ENCODE data around the gene MET.

The MET gene

DNA sequence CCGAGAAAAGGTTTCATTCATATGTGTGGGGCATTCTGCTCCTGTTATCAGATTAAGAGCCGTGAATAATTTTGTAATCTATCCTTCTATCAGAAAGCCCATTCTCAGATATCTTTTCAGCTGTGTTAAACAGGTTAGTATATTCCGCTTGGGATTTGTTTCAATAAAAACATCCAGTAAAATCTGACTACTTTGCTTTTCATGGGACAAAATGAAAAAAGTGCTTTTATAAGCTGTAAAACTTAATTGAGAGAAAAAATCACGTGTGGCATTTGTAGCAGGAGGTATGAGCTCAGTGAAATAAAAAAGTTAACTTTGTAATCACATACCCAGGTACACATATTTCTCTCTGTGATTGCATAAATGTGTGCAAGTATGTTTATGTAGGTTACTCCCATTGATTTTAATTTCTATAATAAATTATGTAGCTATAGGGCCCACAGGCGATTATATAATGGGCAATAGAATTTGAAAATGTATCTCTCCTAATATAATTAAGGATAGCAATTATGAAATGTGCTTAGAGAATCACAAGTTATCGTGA, 3.9 kb downstream of the MET start:
- Histone ChIP-seq H3K9me3 (ENCODE audit: control insufficient read depth in 5 of 5, low read length in 5 of 5) (no peaks in the 10 kb centered on the region), H3K27ac (ENCODE audit: low read depth, low read length) (no peak overlapping the region), H3K36me3 (ENCODE audit: control insufficient read depth in 5 of 5, insufficient read depth in 5 of 5, low read length in 5 of 5) (no peaks in the 10 kb centered on the region), H3K4me1 (ENCODE audit: control insufficient read depth in 5 of 5, insufficient read depth in 5 of 5, low read length in 5 of 5) (peaks cover 0 to 19% (median 14%) of the 10 kb centered on the region in 5 donors), H3K27me3 (ENCODE audit: control insufficient read depth in 5 of 5, insufficient read depth in 4 of 5, low read length in 5 of 5) (peaks cover 0 to 3% (median 0%) of the 10 kb centered on the region in 5 donors), H3K9ac (ENCODE audit: low read length in 5 of 5) (no peak overlapping the region), H3K4me3 (ENCODE audit: low read depth in 1 of 5, low read length in 5 of 5) (no peak overlapping the region)

DNA sequence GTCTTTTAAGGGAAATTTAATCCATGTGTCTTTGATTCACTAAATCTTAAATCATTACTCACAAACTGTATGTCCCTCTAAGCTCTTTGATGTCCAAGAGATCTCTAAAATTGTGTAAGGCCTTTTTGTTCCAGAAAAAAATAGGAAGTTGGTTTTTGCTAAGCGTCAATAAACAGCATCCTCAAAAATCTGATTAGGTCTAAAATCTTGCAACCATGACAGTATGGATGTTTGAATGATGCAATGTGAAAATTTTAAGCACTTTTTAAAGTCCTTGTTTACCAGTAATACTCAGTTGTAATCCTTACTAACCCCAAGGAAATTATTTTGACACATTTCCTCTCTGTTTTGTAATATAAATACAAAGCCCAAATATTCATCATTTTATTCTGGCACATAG, 6.8 kb downstream of the MET start:
- Histone ChIP-seq H3K27ac (ENCODE audit: low read depth, low read length) (no peak overlapping the region), H3K4me3 (ENCODE audit: low read depth in 1 of 5, low read length in 5 of 5) (no peak overlapping the region)

DNA sequence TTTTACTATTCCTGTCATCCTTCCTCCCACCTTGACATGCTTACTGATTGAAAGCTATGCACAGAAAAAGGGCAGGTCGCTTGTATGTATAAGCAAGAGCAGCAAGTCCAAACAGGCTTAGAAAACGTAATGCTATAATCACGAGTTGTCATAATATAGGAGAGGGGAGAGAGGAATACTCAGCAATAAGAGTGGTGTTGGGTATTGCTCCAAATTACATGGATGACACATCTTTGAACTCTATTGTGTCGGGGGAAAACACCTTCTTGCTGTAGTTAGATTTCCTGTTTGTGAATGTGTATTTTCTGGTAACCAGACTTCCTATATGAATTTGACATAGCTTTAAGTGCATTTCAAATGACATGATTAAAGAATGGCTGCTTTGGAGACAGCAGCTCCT, 7.5 kb downstream of the MET start:
- Histone ChIP-seq H3K4me3 (ENCODE audit: low read depth in 1 of 5, low read length in 5 of 5) (no peak overlapping the region), H3K36me3 (ENCODE audit: control insufficient read depth in 5 of 5, insufficient read depth in 5 of 5, low read length in 5 of 5) (no peaks in the 10 kb centered on the region), H3K4me1 (ENCODE audit: control insufficient read depth in 5 of 5, insufficient read depth in 5 of 5, low read length in 5 of 5) (no peaks in the 10 kb centered on the region), H3K27ac (ENCODE audit: low read depth, low read length) (no peak overlapping the region), H3K27me3 (ENCODE audit: control insufficient read depth in 5 of 5, insufficient read depth in 4 of 5, low read length in 5 of 5) (no peaks in the 10 kb centered on the region), H3K9me3 (ENCODE audit: control insufficient read depth in 5 of 5, low read length in 5 of 5) (no peaks in the 10 kb centered on the region), H3K9ac (ENCODE audit: low read length in 5 of 5) (no peak overlapping the region)

More for the DNA sequence above, 6.8 kb downstream of the MET start:
- H3K4me1 ChIP-seq (ENCODE audit: control insufficient read depth in 5 of 5, insufficient read depth in 5 of 5, low read length in 5 of 5): no peaks in the 10 kb centered on the region
- no peak overlapping the region for H3K9ac ChIP-seq (ENCODE audit: low read length in 5 of 5)
- no peaks in the 10 kb centered on the region for H3K36me3 ChIP-seq (ENCODE audit: control insufficient read depth in 5 of 5, insufficient read depth in 5 of 5, low read length in 5 of 5)
- H3K9me3 ChIP-seq (ENCODE audit: control insufficient read depth in 5 of 5, low read length in 5 of 5): no peaks in the 10 kb centered on the region
- no peaks in the 10 kb centered on the region for H3K27me3 ChIP-seq (ENCODE audit: control insufficient read depth in 5 of 5, insufficient read depth in 4 of 5, low read length in 5 of 5)

DNA sequence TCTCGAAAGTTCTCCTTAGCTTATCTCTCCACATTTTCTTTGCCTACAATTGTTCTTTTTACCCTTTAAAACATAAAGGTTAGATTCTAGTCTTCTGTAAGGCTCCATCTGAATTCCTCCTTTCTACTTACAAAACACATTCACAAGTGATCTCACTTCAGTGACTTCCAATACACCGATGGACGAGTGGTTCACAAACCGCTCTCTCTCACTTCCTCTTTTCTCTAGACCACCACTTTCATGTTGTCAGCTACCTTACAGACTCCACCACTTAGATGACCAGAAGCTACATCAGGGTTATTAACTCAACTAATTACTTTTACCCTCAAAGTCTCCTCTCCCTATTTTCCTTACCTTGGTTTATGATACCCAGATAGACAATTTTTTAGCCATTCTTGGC, 11.8 kb downstream of the MET start:
- H3K9ac ChIP-seq (ENCODE audit: low read length in 5 of 5): no peak overlapping the region
- no peaks in the 10 kb centered on the region for H3K36me3 ChIP-seq (ENCODE audit: control insufficient read depth in 5 of 5, insufficient read depth in 5 of 5, low read length in 5 of 5)
- no peaks in the 10 kb centered on the region for H3K27me3 ChIP-seq (ENCODE audit: control insufficient read depth in 5 of 5, insufficient read depth in 4 of 5, low read length in 5 of 5)
- peaks cover 0 to 4% (median 0%) of the 10 kb centered on the region in 5 donors for H3K4me1 ChIP-seq (ENCODE audit: control insufficient read depth in 5 of 5, insufficient read depth in 5 of 5, low read length in 5 of 5)
- no peak overlapping the region for H3K4me3 ChIP-seq (ENCODE audit: low read depth in 1 of 5, low read length in 5 of 5)
- H3K9me3 ChIP-seq (ENCODE audit: control insufficient read depth in 5 of 5, low read length in 5 of 5): no peaks in the 10 kb centered on the region
- no peak overlapping the region for H3K27ac ChIP-seq (ENCODE audit: low read depth, low read length)

DNA sequence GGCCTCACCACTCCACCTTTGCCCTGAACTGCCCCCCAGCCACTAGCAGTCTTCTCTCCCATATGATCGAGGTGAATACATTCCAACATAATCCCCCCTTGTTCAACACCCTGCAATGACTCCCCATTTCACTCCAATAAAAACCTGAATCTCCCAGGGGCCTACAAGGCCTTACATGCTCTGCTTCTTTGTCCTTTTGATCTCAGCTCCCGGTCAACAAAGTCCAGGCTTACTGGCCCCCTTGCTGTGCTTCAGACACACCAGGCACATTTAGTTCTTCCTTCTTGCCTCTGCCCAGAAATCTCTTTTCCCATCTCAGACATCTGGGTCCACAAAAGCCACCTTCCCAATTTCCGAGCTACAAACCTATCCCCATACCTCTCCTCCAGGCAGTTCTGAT, 14.0 kb downstream of the MET start:
- H3K27ac ChIP-seq (ENCODE audit: low read depth, low read length): no peak overlapping the region
- H3K4me1 ChIP-seq (ENCODE audit: control insufficient read depth in 5 of 5, insufficient read depth in 5 of 5, low read length in 5 of 5): peaks cover 0 to 4% (median 0%) of the 10 kb centered on the region in 5 donors
- no peaks in the 10 kb centered on the region for H3K9me3 ChIP-seq (ENCODE audit: control insufficient read depth in 5 of 5, low read length in 5 of 5)
- no peak overlapping the region for H3K9ac ChIP-seq (ENCODE audit: low read length in 5 of 5)
- no peaks in the 10 kb centered on the region for H3K36me3 ChIP-seq (ENCODE audit: control insufficient read depth in 5 of 5, insufficient read depth in 5 of 5, low read length in 5 of 5)
- no peak overlapping the region for H3K4me3 ChIP-seq (ENCODE audit: low read depth in 1 of 5, low read length in 5 of 5)
- no peaks in the 10 kb centered on the region for H3K27me3 ChIP-seq (ENCODE audit: control insufficient read depth in 5 of 5, insufficient read depth in 4 of 5, low read length in 5 of 5)

DNA sequence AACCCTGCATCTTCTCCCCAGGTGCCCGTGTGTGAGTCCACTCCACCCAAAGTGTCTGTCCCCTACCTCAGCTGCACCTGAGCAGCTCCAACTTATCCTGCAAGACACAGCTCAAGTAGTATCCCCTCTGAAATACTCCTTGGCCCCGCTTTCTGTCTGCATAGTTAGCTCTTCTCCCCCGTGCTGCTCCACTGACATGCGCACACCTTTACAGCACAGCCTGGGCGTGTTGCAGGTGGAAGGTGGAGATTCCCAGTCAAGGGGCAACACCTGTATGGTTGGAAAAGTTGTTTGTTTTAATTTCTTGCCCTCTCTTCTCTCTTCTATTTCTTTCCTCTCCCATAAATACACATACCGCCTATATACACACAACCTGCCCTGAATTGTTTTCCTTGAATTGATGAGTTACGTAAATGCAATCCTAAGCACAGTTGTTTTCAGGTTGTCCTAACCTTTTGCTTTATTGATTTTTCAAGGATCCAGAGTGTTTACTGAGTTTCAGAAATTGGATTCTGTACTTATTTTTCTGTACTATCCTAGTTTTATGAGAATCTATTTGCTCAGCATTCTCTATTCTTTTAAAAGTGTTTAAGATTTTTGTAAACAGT, 14.9 kb downstream of the MET start:
- Histone ChIP-seq H3K4me3 (ENCODE audit: low read depth in 1 of 5, low read length in 5 of 5) (no peak overlapping the region), H3K27ac (ENCODE audit: low read depth, low read length) (no peak overlapping the region), H3K27me3 (ENCODE audit: control insufficient read depth in 5 of 5, insufficient read depth in 4 of 5, low read length in 5 of 5) (no peaks in the 10 kb centered on the region)

DNA sequence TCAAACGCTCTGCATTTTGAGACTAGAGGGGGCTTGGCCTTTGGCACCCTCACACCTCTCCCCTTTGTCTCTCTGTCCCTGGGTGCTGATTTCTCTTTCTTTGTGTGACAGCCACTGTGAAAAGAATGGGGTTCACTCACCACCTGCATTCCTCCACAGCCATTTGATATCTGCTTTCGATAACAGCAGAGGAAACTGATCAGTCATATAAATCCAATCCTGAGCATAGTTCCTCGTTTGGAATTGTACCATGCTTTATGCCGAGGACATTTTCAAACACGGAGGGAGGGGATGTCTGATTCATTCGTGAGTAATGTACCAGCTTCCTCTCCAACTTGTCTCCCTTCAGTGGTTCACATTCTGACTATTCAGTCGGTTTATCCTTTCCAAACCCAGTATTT, 15.8 kb downstream of the MET start:
- no peaks in the 10 kb centered on the region for H3K36me3 ChIP-seq (ENCODE audit: control insufficient read depth in 5 of 5, insufficient read depth in 5 of 5, low read length in 5 of 5)
- no peak overlapping the region for H3K27ac ChIP-seq (ENCODE audit: low read depth, low read length)
- no peaks in the 10 kb centered on the region for H3K27me3 ChIP-seq (ENCODE audit: control insufficient read depth in 5 of 5, insufficient read depth in 4 of 5, low read length in 5 of 5)
- H3K4me3 ChIP-seq (ENCODE audit: low read depth in 1 of 5, low read length in 5 of 5): no peak overlapping the region
- no peak overlapping the region for H3K9ac ChIP-seq (ENCODE audit: low read length in 5 of 5)
- peaks cover 0 to 4% (median 0%) of the 10 kb centered on the region in 5 donors for H3K4me1 ChIP-seq (ENCODE audit: control insufficient read depth in 5 of 5, insufficient read depth in 5 of 5, low read length in 5 of 5)
- no peaks in the 10 kb centered on the region for H3K9me3 ChIP-seq (ENCODE audit: control insufficient read depth in 5 of 5, low read length in 5 of 5)

More for the DNA sequence above, 14.9 kb downstream of the MET start:
- H3K36me3 ChIP-seq (ENCODE audit: control insufficient read depth in 5 of 5, insufficient read depth in 5 of 5, low read length in 5 of 5): no peaks in the 10 kb centered on the region
- H3K4me1 ChIP-seq (ENCODE audit: control insufficient read depth in 5 of 5, insufficient read depth in 5 of 5, low read length in 5 of 5): peaks cover 0 to 4% (median 0%) of the 10 kb centered on the region in 5 donors
- H3K9ac ChIP-seq (ENCODE audit: low read length in 5 of 5): no peak overlapping the region
- no peaks in the 10 kb centered on the region for H3K9me3 ChIP-seq (ENCODE audit: control insufficient read depth in 5 of 5, low read length in 5 of 5)

DNA sequence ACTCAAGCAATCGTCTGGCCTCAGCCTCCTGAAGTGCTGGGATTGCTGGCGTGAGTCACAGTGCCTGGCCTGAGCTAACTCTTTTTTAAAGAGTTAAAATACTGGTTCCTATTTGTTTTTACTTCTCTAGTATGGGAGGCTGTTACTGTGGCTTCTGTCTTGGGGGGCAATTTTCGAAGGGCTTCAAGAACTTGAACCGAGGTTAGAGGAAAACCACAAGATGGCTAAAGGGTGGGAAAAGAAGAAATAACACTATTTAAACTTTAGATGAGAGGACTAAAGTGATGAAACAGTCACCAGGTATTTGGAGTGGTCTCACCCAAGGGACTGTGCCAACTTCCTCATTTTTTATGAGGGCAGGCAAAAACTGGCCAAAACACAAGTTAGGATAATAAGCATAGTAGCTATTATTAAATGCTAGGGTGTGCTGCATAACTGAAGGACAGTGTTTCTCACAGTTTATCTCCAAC, 17.8 kb downstream of the MET start:
- H3K27ac ChIP-seq (ENCODE audit: low read depth, low read length): no peak overlapping the region
- no peaks in the 10 kb centered on the region for H3K36me3 ChIP-seq (ENCODE audit: control insufficient read depth in 5 of 5, insufficient read depth in 5 of 5, low read length in 5 of 5)
- H3K27me3 ChIP-seq (ENCODE audit: control insufficient read depth in 5 of 5, insufficient read depth in 4 of 5, low read length in 5 of 5): no peaks in the 10 kb centered on the region
- H3K9ac ChIP-seq (ENCODE audit: low read length in 5 of 5): no peak overlapping the region
- H3K4me1 ChIP-seq (ENCODE audit: control insufficient read depth in 5 of 5, insufficient read depth in 5 of 5, low read length in 5 of 5): peaks cover 0 to 7% (median 0%) of the 10 kb centered on the region in 5 donors
- no peak overlapping the region for H3K4me3 ChIP-seq (ENCODE audit: low read depth in 1 of 5, low read length in 5 of 5)
- H3K9me3 ChIP-seq (ENCODE audit: control insufficient read depth in 5 of 5, low read length in 5 of 5): no peaks in the 10 kb centered on the region

DNA sequence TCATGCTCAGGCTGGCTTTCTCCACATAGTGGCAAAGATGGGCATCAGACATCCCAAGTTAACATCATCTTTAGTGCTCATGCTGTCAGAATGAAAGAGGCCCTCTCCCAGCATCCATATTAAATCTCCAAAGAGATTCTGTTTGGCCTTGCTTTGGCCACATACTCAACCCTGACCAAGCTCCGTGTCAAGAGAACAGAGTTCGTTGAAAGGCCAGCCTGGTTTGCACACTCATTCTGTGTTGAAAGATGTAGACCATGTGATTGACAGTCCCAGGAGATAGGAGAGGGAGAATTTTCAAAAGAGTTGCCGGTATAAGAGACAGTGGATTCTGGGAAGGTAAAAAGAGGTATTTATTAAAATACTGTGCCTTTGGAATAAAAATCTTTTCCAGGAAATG, 19.7 kb downstream of the MET start:
- no peaks in the 10 kb centered on the region for H3K27me3 ChIP-seq (ENCODE audit: control insufficient read depth in 5 of 5, insufficient read depth in 4 of 5, low read length in 5 of 5)
- no peaks in the 10 kb centered on the region for H3K9me3 ChIP-seq (ENCODE audit: control insufficient read depth in 5 of 5, low read length in 5 of 5)
- H3K27ac ChIP-seq (ENCODE audit: low read depth, low read length): no peak overlapping the region
- H3K4me1 ChIP-seq (ENCODE audit: control insufficient read depth in 5 of 5, insufficient read depth in 5 of 5, low read length in 5 of 5): peaks cover 0 to 7% (median 0%) of the 10 kb centered on the region in 5 donors
- no peak overlapping the region for H3K9ac ChIP-seq (ENCODE audit: low read length in 5 of 5)
- no peaks in the 10 kb centered on the region for H3K36me3 ChIP-seq (ENCODE audit: control insufficient read depth in 5 of 5, insufficient read depth in 5 of 5, low read length in 5 of 5)
- H3K4me3 ChIP-seq (ENCODE audit: low read depth in 1 of 5, low read length in 5 of 5): no peak overlapping the region

DNA sequence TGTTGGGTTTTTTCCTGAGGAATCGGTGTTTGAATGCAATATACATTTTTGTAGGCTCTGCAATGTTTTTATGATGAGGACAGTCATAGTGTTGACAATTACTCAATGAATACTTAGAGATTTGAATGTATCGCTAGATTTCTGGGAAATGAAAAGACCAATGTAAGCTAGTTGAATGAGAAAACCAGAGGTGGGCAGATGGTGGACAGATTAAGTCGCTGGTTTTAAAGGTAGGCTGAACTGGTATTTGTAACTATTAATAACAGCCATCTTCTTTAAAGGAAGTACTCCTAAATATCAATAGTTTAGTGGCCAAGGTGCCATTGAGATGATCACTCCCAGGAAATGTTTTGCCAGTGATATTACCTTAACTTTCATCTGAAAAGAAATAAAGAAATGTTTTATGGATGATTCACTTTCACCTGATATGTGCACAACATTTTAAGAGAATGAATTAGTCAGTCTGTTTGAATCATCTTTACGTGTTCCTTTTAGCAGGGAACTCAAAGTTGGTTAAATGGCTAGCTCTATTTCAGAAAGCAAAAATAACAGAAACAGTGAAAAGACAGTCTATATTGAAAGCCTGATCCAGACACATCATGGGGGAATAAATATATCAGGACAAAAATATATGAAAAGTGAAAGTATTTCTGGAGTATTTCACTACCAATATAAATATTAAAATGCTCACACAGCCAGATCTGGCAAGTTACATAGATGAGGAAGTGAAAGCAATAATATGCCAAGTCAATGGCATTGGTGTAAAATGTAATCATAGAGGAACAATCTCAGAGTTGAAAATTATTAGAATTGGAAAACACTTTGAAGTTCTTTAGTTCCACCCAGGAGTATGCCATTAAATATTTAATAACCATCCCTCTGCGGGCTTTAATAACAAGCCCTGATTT, 20.7 kb downstream of the MET start:
- H3K9me3 ChIP-seq (ENCODE audit: control insufficient read depth in 5 of 5, low read length in 5 of 5): no peaks in the 10 kb centered on the region
- no peak overlapping the region for H3K9ac ChIP-seq (ENCODE audit: low read length in 5 of 5)
- no peaks in the 10 kb centered on the region for H3K36me3 ChIP-seq (ENCODE audit: control insufficient read depth in 5 of 5, insufficient read depth in 5 of 5, low read length in 5 of 5)
- H3K27me3 ChIP-seq (ENCODE audit: control insufficient read depth in 5 of 5, insufficient read depth in 4 of 5, low read length in 5 of 5): no peaks in the 10 kb centered on the region
- H3K4me1 ChIP-seq (ENCODE audit: control insufficient read depth in 5 of 5, insufficient read depth in 5 of 5, low read length in 5 of 5): peaks cover 0 to 7% (median 0%) of the 10 kb centered on the region in 5 donors
- H3K27ac ChIP-seq (ENCODE audit: low read depth, low read length): peak overlapping the region; percentile 19
- no peak overlapping the region for H3K4me3 ChIP-seq (ENCODE audit: low read depth in 1 of 5, low read length in 5 of 5)
